Measurements from ENCODE around the gene PRM2. TPM values are rescaled to one million over a fixed set of nuclear protein-coding genes. Genes with fewer than 3 reads are reported as not detected.
"Not testable (repeated sequence)": the region's sequence is repeated elsewhere in the genome, so short reads cannot be mapped to it uniquely, and the experiment has no call there.

PRM2 gene
- total RNA-seq, 1 donor from 2014 or later, result not detected

DNA sequence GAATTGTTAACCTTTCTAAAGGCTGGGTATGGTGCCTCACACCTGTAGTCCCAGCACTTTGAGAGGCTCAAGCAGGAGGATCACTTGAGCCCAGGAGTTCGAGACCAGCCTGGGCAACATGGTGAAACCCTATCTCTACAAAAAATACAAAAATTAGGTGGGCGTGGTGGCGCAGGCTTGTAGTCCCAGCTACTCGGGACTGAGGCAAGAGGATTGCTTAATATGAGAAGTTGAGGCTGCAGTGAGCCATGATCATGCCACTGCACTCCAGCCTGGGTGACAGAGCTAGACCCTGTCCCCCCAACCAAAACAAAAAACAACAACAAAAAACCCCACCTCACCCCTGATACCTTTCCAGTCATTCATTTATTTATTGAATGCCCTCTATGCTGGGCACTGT is 13.4 kb upstream of the PRM2 start:
- not testable (repeated sequence) for DNase-seq (ENCODE audit: low read depth)

DNA sequence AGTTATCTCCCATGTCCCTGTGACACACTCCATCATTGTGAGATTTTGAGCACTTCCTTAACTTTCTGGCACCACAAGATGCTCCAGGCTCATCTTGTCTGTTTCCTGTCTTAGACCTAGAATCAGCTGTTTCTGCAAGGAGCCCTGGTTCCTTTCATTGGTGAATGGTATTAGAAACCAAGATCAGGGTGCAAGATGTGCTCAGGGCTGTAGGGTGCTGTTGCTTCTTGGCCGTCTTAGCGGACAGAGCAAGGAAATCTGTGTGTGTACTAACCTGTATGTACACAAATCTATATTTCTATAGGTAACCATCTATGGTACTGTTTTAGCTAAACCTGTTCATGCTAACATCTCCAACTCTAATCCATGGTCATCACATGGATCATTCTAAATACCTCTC is 12.9 kb upstream of the PRM2 start:
- no peak for DNase-seq (ENCODE audit: low read depth)

DNA sequence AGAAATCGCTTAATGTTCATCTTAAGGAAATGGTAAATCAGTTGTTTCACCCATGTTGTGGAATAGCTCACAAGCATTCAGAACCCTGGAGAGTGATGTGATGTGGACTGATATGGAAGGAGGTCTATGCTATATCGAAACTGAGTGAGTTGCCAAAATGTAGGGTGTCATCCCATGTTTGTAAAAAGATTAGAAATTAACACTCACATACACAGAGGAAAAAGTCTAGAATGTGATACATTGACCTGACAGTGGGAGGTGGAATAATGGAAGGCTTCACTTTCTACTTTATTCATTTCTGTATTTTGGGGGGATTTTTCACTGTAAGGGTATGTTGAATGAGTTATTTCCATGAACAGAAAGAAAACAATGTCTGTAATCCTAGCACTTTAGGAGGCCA is 9.6 kb upstream of the PRM2 start:
- no peak for DNase-seq (ENCODE audit: low read depth)

DNA sequence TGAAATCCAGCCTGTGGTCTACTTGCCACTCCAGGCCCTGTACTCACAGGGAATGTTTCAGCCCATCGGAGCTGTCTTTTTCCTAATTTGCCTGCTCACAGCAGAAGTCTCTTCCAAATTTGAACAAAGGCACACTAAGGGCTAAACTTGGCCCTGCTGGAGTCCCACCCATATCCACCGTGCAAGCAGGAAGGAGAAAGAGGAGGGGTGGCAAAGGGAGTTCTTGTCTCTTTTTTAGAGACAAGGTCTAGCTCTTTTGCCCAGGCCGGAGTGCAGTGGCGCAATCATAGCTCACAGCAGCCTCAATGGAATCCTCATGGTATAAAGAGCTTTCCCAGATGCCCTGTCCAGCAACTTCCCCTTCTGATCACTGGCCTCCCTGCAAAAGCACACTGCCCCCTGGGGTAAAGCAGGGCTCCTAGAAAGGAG is 7.6 kb upstream of the PRM2 start:
- no peak for DNase-seq (ENCODE audit: low read depth)

DNA sequence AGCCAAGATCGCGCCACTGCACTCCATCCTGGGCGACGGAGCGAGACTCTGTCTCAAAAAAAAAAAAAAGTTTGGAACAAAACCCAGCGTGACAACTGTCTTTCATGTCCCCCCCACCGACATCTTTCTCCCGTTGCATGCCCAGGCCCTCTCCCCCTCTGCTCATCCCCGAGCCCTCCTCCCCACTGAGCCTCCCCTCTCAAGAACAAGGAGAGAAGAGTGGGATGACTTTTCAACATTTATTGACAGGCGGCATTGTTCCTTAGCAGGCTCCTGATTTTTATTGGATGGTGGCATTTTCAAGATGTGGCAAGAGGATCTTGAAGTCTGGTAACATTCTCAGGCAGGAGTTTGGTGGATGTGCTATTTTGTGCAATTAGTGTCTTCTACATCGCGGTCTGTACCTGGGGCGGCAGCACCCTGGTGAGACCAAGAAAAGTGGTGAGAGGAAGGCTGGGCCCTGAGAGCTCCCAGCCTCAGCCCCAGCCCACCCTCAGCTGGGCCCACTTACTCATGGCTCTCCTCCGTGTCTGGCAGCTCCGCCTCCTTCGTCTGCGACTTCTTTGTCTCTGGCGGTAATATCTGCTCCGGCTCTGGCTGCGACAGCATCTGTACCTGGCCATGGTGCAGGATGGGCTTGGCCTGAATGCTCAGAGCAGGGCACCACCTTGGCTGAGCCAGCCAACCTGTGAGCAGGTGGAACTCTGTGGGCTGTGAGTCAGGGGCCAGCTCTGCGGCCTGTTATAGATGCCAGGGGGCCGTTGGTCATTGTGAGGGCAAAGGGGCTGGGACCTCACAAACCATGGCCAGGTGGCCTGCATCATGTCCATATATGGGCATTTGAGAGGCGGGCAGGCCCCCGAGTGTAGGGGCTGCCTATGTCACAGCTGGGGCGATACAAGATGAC is 4.6 kb upstream of the PRM2 start, which contains the start of gene PRM1:
Gene PRM1 (minus strand): TSS at position 715 of the 907 bp plus-strand sequence. CDS start 92 bp downstream, at position 623.
- DNase-seq (ENCODE audit: low read depth), result no peak

DNA sequence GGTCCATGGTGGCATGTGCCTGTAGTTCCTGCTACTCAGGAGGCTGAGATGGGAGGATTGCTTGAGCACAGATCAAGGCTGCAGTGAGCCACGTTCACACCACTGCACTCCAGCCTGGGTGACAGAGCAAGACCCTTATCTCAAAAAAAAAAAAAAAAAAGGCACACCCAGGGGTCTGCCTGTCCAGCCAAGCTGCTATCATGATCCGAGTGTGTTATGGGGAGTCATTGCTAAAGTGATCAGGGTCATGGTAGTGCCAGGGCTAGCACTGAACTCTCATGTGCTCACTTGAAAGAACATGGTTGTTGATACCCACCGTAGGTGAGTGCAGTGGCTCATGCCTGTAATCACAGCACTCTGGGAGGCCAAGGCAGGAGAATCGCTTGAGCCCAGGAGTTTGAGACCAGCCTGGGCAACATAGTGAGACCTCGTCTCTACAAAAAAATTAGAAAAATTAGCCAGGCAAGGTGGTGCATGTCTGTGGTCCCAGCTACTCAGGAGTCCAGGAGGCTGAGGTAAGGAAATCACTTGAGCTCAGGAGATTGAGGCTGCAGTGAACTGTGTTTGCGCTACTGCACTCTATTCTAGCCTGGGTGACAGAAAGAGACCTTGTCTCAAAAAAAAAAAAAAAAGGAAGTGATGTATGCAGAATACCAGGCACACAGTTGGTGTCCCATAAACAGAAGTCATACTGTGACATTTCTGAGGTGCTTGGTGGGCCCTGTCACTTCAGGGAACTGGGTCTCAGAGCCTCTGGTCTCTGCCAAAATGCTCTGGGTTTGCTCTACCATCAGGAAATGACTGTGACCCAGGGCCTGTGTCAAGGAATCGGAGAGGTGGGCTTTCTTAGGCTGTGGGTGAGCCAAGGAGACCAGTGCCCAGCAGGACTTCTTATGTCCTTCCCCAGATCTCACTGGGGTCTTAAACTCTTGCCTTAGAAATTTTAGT is 2.7 kb upstream of the PRM2 start:
- no peak for DNase-seq (ENCODE audit: low read depth)

DNA sequence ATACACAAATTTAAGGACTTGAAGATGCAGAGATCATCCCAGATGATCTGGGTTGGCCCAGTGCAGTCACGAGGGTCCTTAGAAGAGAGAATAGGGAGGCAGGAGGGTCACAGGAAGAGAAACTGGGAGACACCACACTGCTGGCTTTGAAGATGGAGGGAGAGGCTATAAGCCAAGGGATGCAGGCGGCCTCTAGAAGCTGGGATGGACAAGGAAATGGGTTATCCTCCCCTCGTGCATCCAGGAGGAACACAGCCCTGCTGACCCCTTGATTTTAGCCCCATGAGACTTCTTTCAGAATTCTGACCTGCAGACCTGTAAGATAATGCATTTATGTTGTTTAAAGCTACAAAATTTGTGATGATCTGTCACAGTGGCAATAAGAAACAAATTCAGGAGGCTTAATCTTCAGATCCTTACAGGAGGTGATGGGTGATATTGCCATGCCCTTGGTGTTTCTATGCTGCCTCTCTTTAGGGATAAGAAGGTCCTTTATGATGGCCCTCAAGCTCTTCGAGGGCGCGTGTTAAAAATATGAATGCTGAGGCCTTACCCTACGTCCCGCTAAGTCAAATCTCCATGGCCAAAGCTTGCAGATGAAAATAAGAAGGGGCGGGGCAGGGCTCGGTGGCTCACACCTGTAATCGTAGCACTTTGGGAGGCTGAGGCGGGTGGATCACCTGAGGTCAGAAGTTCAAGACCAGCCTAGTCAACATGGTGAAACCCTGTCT is 1.5 kb upstream of the PRM2 start:
- DNase-seq (ENCODE audit: low read depth), result no peak

DNA sequence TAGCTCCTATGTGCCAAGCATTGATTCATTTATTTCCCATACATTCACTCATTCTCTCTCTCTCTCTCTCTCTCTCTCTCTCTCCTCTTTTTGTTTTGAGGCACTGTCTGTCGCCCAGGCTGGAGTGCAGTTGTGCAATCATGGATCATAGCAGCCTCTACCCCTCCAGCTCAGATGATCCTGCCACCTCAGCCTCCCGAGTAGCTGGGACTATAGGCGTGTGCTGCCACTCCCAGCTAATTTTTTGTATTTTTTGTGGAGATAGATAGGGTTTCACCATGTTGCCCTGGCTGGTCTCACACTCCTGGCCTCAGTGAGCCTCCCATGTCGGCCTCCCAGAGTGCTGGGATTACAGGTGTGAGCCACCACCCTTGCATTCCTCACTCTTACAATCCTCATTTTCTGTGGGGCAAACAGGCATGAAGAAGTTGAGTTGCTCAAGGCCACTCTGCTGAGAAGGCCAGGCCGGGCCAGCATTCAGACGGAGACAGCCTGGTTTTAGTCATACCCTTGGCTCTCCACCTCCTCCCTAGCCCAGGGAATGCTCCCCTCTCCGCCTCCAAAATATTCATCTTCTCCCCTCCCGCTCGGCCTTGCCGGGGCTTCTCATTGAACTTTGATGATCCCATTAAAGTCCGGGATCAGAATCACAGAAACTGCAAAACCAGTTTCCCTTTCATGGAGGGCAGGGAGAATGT is 765 bp upstream of the PRM2 start:
- no peak for DNase-seq (ENCODE audit: low read depth)

DNA sequence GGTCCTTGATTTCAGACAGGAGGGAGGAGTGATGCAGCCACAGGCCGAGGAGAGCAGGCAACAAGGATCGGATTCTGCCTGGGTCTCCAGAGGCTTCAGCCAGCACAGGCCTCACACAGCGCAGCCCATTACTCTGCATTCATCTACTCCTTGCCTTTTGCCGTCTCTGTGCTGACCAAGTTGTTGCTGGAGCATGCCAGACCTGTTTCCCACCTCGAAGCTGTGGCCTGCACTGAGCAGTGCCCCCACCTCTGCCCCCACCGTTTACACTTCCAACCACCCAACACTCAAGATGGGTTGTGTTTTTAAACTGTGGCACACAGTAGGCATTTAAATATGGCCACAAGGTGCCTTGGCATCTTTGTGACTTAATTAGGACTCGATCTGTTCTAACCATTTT is 1.3 kb downstream of the PRM2 start:
- DNase-seq (ENCODE audit: low read depth), result no peak

DNA sequence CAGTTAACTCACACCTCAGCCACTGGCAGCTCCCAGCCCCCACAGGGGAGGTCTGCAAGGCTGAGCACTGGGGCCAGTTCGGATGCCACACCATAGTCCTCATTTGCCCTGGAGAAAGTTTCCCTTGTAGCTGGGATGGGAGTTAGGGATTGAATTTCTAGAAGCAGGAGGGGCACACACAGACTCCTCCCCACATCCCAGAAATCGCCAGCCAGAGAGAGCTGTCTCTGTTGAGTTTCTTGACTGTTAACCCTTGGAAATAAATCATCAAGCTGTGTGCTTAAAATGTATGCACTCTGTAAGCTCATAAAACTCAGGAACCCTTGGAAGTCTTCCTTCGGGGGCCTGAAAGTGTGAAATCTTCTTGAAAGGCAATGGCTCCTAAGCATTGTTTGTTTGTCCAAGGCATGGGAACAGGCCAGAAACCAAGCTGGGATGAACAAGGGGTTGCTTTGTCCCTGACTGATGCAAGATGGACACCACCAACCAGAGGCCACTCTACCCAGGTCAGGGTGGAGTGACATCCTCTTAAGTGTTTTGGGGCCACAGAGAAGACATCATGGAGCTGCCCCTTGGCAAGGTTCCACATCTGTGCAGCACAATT is 2.5 kb downstream of the PRM2 start:
- DNase-seq (ENCODE audit: low read depth), result no peak

DNA sequence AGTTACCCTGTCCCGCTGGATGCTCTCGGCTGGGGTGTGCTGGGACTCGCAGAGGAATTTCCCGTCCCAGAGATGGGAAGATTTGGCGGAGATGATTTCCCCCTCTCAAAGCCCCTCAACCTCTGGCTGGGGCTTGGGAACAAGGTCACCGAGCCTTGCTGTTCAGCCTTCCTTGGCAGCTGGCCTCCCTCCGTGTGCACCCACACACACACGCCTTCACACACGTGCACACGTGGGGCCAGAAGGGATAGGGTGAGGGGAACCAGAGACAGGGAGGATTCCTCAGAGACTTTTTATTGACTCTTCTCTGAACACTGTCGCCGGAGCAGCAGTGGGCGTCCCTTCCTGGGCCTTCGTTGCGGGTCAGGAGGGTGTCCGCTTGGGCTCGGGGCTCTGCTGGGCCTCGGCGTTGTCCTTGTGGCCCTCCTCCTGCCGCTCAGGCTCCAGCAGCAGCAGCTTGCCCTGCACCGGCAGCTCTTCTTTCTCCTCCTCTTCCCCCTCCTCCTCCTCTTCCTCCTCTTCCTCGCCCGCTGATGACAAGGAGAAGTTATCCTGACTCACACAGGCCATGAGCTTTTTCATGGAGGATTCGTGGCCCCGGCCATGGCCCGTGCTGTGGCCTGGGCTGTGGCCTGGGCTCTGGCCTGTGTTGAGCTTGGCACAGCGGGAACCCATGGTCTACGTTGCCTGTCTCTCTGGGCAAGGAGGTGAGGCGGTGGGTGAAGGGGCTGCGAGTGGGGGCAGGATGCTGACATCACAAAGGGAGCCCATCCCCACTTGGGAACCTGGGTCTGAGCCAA is 3.2 kb downstream of the PRM2 start, which contains the start of gene PRM3:
Gene PRM3 (minus strand): TSS at position 709 of the 800 bp plus-strand sequence. CDS start 34 bp downstream, at position 675.
- DNase-seq (ENCODE audit: low read depth), result no peak

DNA sequence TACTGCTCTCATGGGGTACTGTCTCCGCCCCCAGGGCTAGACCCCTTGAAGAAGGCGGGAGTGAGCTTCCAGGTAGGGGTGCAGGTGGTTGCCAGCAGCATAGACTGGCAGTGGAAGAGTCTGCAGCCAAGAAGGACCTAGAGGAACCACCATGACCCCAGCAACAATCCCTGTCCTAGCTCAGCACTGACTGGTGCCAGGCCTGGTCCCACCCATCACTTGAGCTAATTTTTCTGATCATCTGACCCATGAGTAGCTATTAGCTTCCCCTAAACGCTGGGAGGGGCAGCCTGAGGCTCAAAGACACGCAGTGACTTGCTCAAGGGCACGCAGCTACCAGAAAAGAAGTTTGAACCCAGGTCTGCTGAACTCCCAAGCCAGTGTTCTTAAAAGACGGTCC is 3.8 kb downstream of the PRM2 start:
- DNase-seq (ENCODE audit: low read depth), result no peak

DNA sequence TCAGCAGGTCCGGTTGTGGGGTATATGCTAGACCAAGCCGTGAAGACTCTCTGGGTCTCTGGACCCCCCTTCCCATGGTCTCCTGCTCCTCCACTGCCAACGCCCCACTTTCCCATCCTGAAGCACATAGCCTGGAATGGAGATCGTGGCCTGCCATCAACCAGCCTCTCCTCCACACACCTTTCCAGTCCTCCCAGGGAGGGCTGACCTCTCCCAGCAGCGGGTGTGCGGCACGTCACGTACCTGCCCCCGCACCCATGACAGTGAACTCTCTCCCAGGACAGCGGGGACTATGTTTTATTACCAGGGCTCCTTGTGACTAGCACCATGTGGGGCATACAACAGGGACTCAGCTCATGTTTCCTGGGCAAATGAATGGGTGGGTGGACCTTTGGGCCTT is 4.7 kb downstream of the PRM2 start:
- no peak for DNase-seq (ENCODE audit: low read depth)

DNA sequence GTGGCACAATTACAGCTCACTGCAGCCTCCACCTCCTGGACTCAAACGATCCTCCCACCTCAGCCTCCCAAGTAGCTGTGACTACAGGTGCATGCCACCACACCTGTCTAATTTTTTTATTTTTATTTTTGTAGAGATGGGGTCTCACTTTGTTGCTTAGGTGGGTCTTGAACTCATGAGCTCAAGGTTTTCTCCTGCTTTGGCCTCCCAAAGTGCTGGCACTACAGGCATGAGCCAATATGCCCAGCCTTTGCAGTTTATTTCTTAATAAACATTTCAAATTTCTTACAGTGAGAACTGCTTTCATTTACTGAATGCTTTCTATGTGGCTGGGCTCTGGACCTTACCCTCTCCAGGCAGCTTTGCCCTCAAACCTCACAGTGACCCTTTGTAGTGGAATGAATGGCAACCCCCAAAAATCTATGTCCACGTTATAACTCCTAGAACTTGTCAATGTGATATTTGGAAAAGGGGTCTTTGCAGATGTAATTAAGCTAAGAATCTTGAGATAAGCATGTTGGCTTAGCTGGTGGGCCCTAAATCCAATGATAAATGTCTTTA is 5.6 kb downstream of the PRM2 start:
- no peak for DNase-seq (ENCODE audit: low read depth)

DNA sequence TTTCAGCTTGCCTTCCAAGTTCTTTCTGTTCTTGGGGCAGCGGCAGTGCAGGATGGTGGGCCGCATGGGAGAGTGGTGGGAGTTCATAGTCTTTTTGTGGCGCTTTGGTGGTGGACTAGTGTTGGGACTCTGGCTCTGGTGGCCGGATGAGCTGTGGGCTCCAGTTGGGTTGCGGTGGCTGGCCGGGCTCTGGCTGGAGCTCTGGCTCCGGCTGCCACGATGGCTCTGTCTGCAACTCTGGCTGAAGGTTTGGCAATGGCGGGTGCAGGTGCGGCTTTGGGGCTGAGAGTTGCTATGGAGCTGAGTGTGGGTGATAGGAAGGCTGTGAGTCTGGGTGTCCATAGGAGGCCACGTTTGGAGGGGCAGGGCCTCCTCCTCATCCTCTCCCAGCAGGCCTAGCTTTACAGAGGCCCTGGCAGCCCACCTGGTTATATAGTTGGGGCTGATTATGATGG is 7.3 kb downstream of the PRM2 start, which contains the start of gene TNP2:
Gene TNP2 (minus strand): TSS at position 405 of the 455 bp plus-strand sequence. CDS start 63 bp downstream, at position 342.
- DNase-seq (ENCODE audit: low read depth), result no peak

DNA sequence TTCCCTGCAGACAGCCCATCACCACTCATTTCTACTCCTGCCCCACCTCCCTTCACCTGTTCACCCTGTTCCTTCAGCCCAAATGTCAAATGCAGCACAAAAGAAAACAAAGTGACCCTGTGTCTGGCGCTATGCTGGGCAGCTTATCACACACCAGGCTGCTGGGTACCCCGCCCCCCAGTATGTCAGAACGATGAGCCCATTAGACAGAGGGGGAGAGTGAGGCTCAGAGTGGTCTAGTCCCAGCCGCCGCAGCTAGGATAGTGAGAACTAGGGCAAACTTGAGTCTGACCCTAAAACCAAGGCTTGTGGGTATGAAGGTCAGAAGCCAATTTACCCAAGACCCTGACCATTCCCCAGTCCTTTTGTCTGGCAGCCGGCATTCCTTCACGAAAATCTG is 11.2 kb downstream of the PRM2 start:
- no peak for DNase-seq (ENCODE audit: low read depth)

DNA sequence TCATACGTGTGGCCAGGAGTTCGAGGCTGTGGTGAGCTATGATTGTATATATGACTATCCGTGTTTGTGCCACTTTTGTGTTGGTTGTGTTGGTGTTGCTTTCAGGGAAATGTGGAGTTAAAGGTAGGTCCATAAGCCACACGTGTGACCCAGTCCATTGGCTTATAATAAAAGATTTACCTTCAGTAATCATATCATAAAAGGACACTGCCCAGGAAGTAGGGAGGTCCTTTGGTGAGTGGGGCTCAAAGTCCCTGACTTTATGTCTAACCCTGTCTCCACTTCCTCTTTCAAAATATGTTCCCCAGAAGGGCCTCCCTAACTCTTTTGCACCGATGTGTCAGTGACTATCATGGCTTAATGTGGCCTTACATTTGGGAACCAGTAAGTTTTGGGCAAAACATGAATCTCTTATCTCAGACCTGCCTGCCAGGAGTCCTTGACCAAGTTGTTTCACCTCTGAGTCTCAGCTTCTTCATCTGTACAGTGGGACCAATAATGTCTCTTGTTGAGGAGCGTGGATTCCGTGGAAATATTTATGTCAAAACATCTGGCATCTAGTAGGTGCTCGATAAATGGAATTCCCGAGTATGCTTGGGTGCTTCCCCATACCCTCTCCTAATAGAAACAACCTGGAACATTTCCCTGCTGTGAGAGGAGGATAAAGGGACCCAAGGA is 12.0 kb downstream of the PRM2 start:
- DNase-seq (ENCODE audit: low read depth), result no peak

DNA sequence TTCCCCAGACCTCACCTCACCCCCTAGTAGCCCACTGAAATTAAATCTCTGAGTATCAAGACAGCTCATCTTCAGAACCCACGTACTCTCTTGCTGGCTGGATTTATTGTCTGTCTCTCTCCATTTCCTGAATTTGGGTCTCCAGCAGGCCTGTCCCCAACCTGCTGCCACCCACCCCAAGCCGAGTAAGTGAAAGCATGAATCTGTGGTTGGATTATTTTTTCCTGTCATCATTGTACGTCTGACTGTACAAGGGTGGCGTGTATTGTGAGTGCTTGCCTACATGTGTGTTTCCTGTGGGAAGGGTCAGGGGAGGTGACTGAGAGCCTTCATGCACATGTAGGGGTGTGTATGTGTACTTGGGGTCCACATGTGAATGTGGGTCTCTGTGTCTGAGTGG is 12.5 kb downstream of the PRM2 start:
- DNase-seq (ENCODE audit: low read depth), result no peak

DNA sequence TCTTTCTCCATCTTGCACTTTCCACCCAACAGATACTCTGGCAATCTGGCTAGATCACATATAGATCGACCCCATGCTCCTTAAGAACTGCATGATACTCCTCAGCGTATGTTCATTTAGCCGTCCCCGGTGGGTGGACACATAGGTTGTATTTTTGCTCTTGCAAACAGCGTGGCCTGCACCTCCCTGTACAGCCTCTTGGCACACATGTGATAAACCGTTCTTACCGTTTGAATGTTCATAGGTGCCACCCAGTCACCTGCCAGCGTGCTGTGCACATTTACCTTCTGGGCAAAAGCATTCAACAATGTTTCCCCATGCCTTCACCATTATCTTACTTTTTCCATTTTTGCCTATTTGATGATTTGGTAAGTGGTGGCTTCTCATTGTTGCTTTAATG is 13.4 kb downstream of the PRM2 start:
- no peak for DNase-seq (ENCODE audit: low read depth)
